Measurements from ENCODE around the gene RAP1GAP.
"Not testable (repeated sequence)": the region's sequence is repeated elsewhere in the genome, so short reads cannot be mapped to it uniquely, and the experiment has no call there.

The RAP1GAP gene

GRCh38 chr1:21636029-21636428, 33.1 kb downstream of the RAP1GAP start:
- DNase-seq (ENCODE audit: low spot score): no peak
- in situ Hi-C loops (cut with MboI; ENCODE audit: low sequenced_read_pairs, unreplicated experiment): no loop called here
- TF ChIP-seq, protein P1, sequence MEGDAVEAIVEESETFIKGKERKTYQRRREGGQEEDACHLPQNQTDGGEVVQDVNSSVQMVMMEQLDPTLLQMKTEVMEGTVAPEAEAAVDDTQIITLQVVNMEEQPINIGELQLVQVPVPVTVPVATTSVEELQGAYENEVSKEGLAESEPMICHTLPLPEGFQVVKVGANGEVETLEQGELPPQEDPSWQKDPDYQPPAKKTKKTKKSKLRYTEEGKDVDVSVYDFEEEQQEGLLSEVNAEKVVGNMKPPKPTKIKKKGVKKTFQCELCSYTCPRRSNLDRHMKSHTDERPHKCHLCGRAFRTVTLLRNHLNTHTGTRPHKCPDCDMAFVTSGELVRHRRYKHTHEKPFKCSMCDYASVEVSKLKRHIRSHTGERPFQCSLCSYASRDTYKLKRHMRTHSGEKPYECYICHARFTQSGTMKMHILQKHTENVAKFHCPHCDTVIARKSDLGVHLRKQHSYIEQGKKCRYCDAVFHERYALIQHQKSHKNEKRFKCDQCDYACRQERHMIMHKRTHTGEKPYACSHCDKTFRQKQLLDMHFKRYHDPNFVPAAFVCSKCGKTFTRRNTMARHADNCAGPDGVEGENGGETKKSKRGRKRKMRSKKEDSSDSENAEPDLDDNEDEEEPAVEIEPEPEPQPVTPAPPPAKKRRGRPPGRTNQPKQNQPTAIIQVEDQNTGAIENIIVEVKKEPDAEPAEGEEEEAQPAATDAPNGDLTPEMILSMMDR (IDR thresholded peaks at IDR 0.05; ENCODE audit: borderline replicate concordance, control extremely low read depth, extremely low read depth, insufficient read depth, missing control alignments): no peak

DNA sequence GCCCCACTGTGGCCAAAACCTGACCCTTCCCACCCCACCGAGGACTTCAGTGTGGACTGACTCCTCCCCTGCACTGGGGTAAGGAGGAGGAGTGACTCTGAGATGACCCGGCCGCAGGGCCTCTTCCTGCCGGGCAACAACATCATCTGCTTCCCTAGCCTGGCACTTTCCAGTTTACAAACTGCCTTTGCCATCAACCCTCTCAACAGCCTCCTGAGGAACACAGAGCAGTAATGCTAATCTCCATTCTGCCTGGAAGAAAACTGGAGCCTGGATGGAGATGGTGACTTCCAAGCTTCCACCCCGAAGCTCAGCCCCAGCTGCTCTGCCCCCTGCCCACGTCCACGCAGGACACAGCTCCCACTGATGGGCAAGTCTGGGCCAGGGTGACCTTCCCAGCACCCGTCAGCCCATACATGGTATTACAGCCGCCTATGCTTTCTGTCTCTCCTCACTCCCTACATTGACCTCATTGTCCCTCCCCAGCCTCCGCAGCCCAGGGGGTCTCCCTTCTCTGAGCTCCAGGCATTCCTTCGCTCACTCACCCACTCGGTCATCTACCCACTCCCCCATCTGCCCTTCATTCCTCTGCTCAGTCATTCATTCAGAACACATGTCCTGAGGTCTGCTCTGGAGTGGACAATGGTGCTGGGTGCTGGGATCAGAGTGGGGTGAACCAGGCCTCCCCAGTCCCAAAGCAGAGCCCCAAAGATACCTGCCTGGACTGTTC, 34.2 kb downstream of the RAP1GAP start:
- TF ChIP-seq, protein P1 (IDR thresholded peaks at IDR 0.05; ENCODE audit: borderline replicate concordance, control extremely low read depth, extremely low read depth, insufficient read depth, missing control alignments): no peak
- in situ Hi-C loops (cut with MboI; ENCODE audit: low sequenced_read_pairs, unreplicated experiment): no loop called here
- no peak for DNase-seq (ENCODE audit: low spot score)

DNA sequence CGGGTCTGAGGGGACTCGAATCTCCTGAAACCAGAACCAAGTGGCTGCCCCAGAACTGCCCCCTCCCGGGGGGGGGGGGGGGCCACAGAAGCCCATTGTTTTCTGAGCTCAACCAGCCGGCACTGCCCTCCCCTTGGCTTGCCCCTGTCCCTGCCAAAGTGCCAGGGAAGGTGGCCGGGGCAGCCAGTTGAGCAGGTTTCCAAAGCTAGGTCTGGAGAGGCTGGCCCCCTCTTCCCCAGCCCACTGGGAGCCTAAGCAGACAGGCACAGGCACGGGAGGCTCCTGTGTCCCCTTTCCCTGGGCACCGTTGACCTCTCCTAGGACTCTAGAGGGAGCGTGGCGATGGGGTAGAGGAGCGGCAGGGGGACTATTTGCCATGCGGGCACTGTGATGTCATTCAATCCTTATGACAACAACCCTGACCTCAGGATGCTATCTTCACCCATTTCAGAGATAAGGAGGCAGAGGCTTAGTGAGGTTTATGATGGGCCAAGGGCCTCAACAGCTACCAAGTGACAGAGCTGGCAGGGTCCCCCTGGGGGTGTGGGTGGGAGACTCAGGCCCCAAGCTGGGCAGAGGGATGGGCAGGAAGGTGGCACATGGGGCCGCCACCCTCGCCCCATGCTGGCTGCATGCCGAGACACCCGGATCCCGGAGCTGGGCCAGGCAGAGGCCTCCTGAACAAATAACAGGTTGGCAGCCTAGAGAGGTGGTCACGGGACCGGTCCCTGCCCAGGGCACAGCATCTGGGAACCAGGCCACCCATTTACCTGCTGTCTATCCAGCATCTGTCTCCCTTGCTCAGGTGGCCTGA, 35.0 kb downstream of the RAP1GAP start:
- in situ Hi-C loops (cut with MboI; ENCODE audit: low sequenced_read_pairs, unreplicated experiment): no loop called here
- DNase-seq (ENCODE audit: low spot score): no peak
- TF ChIP-seq, protein P1 (IDR thresholded peaks at IDR 0.05; ENCODE audit: borderline replicate concordance, control extremely low read depth, extremely low read depth, insufficient read depth, missing control alignments): no peak

GRCh38 chr1:21633141-21633755, 35.9 kb downstream of the RAP1GAP start:
- in situ Hi-C loops (cut with MboI; ENCODE audit: low sequenced_read_pairs, unreplicated experiment): no loop called here
- TF ChIP-seq, protein P1 (IDR thresholded peaks at IDR 0.05; ENCODE audit: borderline replicate concordance, control extremely low read depth, extremely low read depth, insufficient read depth, missing control alignments): no peak
- DNase-seq (ENCODE audit: low spot score): no peak

DNA sequence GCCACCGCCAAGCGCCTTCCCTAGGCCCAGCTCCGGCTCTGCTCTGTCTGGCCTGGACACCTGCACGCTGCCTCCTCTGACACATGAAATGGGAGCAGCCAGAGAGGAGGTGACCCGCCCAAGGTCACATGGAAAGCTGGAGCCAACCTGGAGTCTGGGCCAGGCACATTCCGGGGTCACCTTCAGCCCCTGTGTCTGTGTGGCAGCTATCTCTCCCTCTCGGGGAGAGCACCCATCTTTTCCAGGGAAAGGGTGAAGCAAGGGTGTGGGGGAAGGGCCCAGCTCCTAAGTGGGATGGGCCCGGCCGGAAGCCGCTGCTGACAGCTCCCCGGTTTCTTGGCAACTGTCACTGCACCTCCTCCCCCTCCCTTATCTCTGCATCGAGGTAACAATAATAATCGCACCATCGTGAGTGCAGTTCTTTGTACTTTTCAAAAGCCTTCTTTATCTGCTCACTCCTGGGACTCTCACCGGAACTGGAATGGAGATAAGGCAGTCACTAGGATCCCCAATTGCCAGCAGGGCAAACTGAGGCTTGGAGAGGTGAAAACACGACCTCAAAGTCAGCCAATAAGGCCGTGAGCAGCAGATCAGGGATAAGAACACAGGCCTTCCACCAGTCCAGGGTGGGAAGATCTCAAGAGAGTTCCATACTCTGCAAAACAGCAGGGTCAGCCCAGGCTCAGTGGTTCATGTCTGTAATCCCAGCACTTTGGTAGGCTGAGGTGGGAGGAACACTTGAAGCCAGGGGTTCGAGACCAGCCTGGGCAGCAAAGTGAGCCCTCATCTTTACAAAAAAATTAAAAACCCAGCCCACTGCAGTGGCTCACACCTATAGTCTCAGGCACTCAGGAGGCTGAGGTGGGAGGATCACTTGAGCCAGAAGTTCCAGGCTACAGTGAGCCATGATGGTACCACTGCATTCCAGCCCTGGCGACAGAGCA, 36.9 kb downstream of the RAP1GAP start:
- no peak for DNase-seq (ENCODE audit: low spot score)
- TF ChIP-seq, protein P1 (IDR thresholded peaks at IDR 0.05; ENCODE audit: borderline replicate concordance, control extremely low read depth, extremely low read depth, insufficient read depth, missing control alignments): no peak
- in situ Hi-C loops (cut with MboI; ENCODE audit: low sequenced_read_pairs, unreplicated experiment): no loop called here

- in situ Hi-C loops (cut with MboI; ENCODE audit: low sequenced_read_pairs, unreplicated experiment); DNase-seq (ENCODE audit: low spot score): not testable (repeated sequence)
Observed at GRCh38 chr1:21631590-21631943, 37.6 kb downstream of the RAP1GAP start.
